ENCODE results near the gene CHRNA4.

CHRNA4 gene

GRCh38 chr20:63360850-63361518, at the start of gene CHRNA4:
CHRNA4 (minus strand) TSS chr20:63361349; CDS start chr20:63361165, 184 bp downstream.
- no peak for FAIRE-seq

- FAIRE-seq = no peak
Observed at GRCh38 chr20:63409834-63410435, 48.8 kb upstream of the CHRNA4 start.

GRCh38 chr20:63409066-63409833, 48.1 kb upstream of the CHRNA4 start:
- FAIRE-seq = no peak

- no peak for FAIRE-seq
Observed at GRCh38 chr20:63408684-63409046, 47.5 kb upstream of the CHRNA4 start.

- no peak for FAIRE-seq
Observed at GRCh38 chr20:63407928-63408683, 47.0 kb upstream of the CHRNA4 start.

- no peak for FAIRE-seq
Observed at GRCh38 chr20:63406617-63407245, 45.6 kb upstream of the CHRNA4 start.

GRCh38 chr20:63406011-63406410, 44.9 kb upstream of the CHRNA4 start:
- no peak for FAIRE-seq

GRCh38 chr20:63405102-63405730, 44.1 kb upstream of the CHRNA4 start:
- FAIRE-seq = no peak

- no peak for FAIRE-seq
Observed at GRCh38 chr20:63404129-63405085, 43.3 kb upstream of the CHRNA4 start.

- no peak for FAIRE-seq
Observed at GRCh38 chr20:63403403-63404105, 42.4 kb upstream of the CHRNA4 start.

GRCh38 chr20:63402860-63403220, 41.7 kb upstream of the CHRNA4 start:
- FAIRE-seq = no peak

- no peak for FAIRE-seq
Observed at GRCh38 chr20:63402181-63402859, 41.2 kb upstream of the CHRNA4 start.

GRCh38 chr20:63401384-63402110, 40.4 kb upstream of the CHRNA4 start:
- FAIRE-seq = no peak

GRCh38 chr20:63400486-63401210, 39.5 kb upstream of the CHRNA4 start:
- FAIRE-seq = no peak

- FAIRE-seq = no peak
Observed at GRCh38 chr20:63399596-63400375, 38.6 kb upstream of the CHRNA4 start.

- FAIRE-seq = no peak
Observed at GRCh38 chr20:63398744-63399514, 37.8 kb upstream of the CHRNA4 start.
